Measurements from ENCODE around the gene MYO9A. TPM values are rescaled to one million over a fixed set of nuclear protein-coding genes. Genes with fewer than 3 reads are reported as not detected.

The MYO9A gene
- total and polyA plus RNA-seq, 5 donors from 2014 or later, result 8.3 to 32.3 (median 11.5) TPM

DNA sequence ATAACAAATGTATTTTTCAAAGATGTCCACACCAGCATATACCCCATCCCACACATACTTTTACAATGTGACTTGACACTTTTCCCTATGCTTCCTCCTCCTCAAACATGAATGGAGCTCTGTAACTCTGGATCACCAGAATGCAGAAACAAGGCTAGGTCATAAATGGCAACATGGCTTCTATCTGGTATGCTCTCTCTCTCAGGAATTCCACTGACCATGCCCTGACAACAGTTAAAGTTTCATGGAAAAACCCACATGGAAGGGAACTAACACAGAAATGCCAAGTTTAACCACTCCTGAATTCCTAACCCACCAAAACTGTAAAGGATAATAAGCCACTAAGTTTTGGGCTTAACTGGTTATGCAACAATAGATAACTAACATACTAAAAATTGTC lies 19.9 kb downstream of the MYO9A start:
- ATAC-seq (ENCODE audit: low read depth in 2 of 2) (no peak), DNase-seq (no peak)
- peaks cover 0 to 12% (median 3%) of the 10 kb centered on the region in 4 donors for H3K4me1 Mint-ChIP-seq
- peaks cover 9% of the 10 kb centered on the region for H3K36me3 Mint-ChIP-seq
- H3K36me3 ChIP-seq (ENCODE audit: control insufficient read depth, insufficient read depth, low read length), result no peaks in the 10 kb centered on the region
- no peaks in the 10 kb centered on the region for H3K9me3 ChIP-seq (ENCODE audit: control insufficient read depth in 2 of 2, low read length in 2 of 2)
- H3K4me3 Mint-ChIP-seq, result no peak overlapping the region
- H3K4me1 ChIP-seq (ENCODE audit: control insufficient read depth, insufficient read depth, low read length, poor library complexity, severe bottlenecking), result no peaks in the 10 kb centered on the region
- no peaks in the 10 kb centered on the region for H3K27me3 ChIP-seq (ENCODE audit: control insufficient read depth, insufficient read depth, low read length)
- peak overlapping the region in 1 of 3 donors; percentile 52 for H3K27ac Mint-ChIP-seq
- H3K4me3 ChIP-seq (ENCODE audit: low read depth, low read length), result no peak overlapping the region
- H3K27ac ChIP-seq (ENCODE audit: insufficient read depth, low read length, poor library complexity, severe bottlenecking), result no peak overlapping the region
- H3K9me3 Mint-ChIP-seq, result no peaks in the 10 kb centered on the region
- H3K27me3 Mint-ChIP-seq, result no peaks in the 10 kb centered on the region

DNA sequence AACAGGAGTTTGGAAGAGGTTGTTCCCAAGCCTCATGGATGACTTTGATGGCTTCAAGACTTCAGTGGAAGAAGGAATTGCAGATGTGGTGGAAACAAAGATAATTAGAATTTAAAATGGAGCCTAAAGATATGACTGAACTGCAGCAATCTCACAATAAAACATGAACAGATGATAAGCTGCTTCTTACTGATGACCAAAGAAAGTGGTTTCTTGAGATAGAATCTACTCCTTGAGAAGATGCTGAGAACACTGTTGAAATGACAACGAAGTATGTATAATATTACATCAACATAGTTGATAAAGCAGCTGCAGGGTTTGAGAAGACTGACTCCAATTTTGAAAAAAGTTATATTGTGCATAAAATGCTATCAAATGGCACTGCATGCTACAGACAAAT lies 21.2 kb downstream of the MYO9A start:
- no peaks in the 10 kb centered on the region for H3K4me1 ChIP-seq (ENCODE audit: control insufficient read depth, insufficient read depth, low read length, poor library complexity, severe bottlenecking)
- Mint-ChIP-seq H3K27ac (no peak overlapping the region), H3K4me3 (no peak overlapping the region), H3K9me3 (no peaks in the 10 kb centered on the region), H3K27me3 (no peaks in the 10 kb centered on the region), H3K36me3 (peaks cover 18% of the 10 kb centered on the region), H3K4me1 (peaks cover 3 to 14% (median 7%) of the 10 kb centered on the region in 4 donors)
- no peak overlapping the region for H3K4me3 ChIP-seq (ENCODE audit: low read depth, low read length)
- no peaks in the 10 kb centered on the region for H3K36me3 ChIP-seq (ENCODE audit: control insufficient read depth, insufficient read depth, low read length)
- ATAC-seq (ENCODE audit: low read depth in 2 of 2), result no peak
- H3K27ac ChIP-seq (ENCODE audit: insufficient read depth, low read length, poor library complexity, severe bottlenecking), result no peak overlapping the region
- DNase-seq, result no peak
- H3K9me3 ChIP-seq (ENCODE audit: control insufficient read depth in 2 of 2, low read length in 2 of 2), result no peaks in the 10 kb centered on the region
- H3K27me3 ChIP-seq (ENCODE audit: control insufficient read depth, insufficient read depth, low read length), result no peaks in the 10 kb centered on the region

- no peak overlapping the region for H3K27ac ChIP-seq (ENCODE audit: insufficient read depth, low read length, poor library complexity, severe bottlenecking)
- no peak for DNase-seq
- peaks cover 21% of the 10 kb centered on the region for H3K36me3 Mint-ChIP-seq
- no peak for ATAC-seq (ENCODE audit: low read depth in 2 of 2)
- no peaks in the 10 kb centered on the region for H3K27me3 ChIP-seq (ENCODE audit: control insufficient read depth, insufficient read depth, low read length)
- H3K36me3 ChIP-seq (ENCODE audit: control insufficient read depth, insufficient read depth, low read length), result peaks cover 3% of the 10 kb centered on the region
- no peaks in the 10 kb centered on the region for H3K27me3 Mint-ChIP-seq
- no peak overlapping the region for H3K4me3 Mint-ChIP-seq
- no peak overlapping the region for H3K27ac Mint-ChIP-seq
- peaks cover 3 to 19% (median 11%) of the 10 kb centered on the region in 4 donors for H3K4me1 Mint-ChIP-seq
- no peaks in the 10 kb centered on the region for H3K4me1 ChIP-seq (ENCODE audit: control insufficient read depth, insufficient read depth, low read length, poor library complexity, severe bottlenecking)
- H3K9me3 Mint-ChIP-seq, result peaks cover 0 to 3% (median 0%) of the 10 kb centered on the region in 7 donors
- no peak overlapping the region for H3K4me3 ChIP-seq (ENCODE audit: low read depth, low read length)
- no peaks in the 10 kb centered on the region for H3K9me3 ChIP-seq (ENCODE audit: control insufficient read depth in 2 of 2, low read length in 2 of 2)
Observed at GRCh38 chr15:72092691-72093090, 25.3 kb downstream of the MYO9A start.

- no peak overlapping the region for H3K27ac ChIP-seq (ENCODE audit: insufficient read depth, low read length, poor library complexity, severe bottlenecking)
- DNase-seq, result no peak
- peaks cover 5 to 21% (median 11%) of the 10 kb centered on the region in 4 donors for H3K4me1 Mint-ChIP-seq
- H3K4me3 ChIP-seq (ENCODE audit: low read depth, low read length), result no peak overlapping the region
- peaks cover 22% of the 10 kb centered on the region for H3K36me3 Mint-ChIP-seq
- H3K27me3 Mint-ChIP-seq, result no peaks in the 10 kb centered on the region
- no peak overlapping the region for H3K27ac Mint-ChIP-seq
- H3K9me3 Mint-ChIP-seq, result peaks cover 0 to 3% (median 0%) of the 10 kb centered on the region in 7 donors
- no peaks in the 10 kb centered on the region for H3K4me1 ChIP-seq (ENCODE audit: control insufficient read depth, insufficient read depth, low read length, poor library complexity, severe bottlenecking)
- ATAC-seq (ENCODE audit: low read depth in 2 of 2), result no peak
- no peaks in the 10 kb centered on the region for H3K27me3 ChIP-seq (ENCODE audit: control insufficient read depth, insufficient read depth, low read length)
- no peak overlapping the region for H3K4me3 Mint-ChIP-seq
- no peaks in the 10 kb centered on the region for H3K9me3 ChIP-seq (ENCODE audit: control insufficient read depth in 2 of 2, low read length in 2 of 2)
- peaks cover 3% of the 10 kb centered on the region for H3K36me3 ChIP-seq (ENCODE audit: control insufficient read depth, insufficient read depth, low read length)
Observed at GRCh38 chr15:72092006-72092405, 25.9 kb downstream of the MYO9A start.

- Histone ChIP-seq H3K9me3 (ENCODE audit: control insufficient read depth in 2 of 2, low read length in 2 of 2) (peaks cover 0 to 3% of the 10 kb centered on the region in 2 experiments), H3K4me1 (ENCODE audit: control insufficient read depth, insufficient read depth, low read length, poor library complexity, severe bottlenecking) (no peaks in the 10 kb centered on the region), H3K27ac (ENCODE audit: insufficient read depth, low read length, poor library complexity, severe bottlenecking) (no peak overlapping the region), H3K4me3 (ENCODE audit: low read depth, low read length) (no peak overlapping the region), H3K36me3 (ENCODE audit: control insufficient read depth, insufficient read depth, low read length) (peaks cover 3% of the 10 kb centered on the region), H3K27me3 (ENCODE audit: control insufficient read depth, insufficient read depth, low read length) (no peaks in the 10 kb centered on the region)
- Mint-ChIP-seq H3K36me3 (peaks cover 19% of the 10 kb centered on the region), H3K27ac (no peak overlapping the region), H3K27me3 (no peaks in the 10 kb centered on the region), H3K4me1 (peaks cover 2 to 12% (median 6%) of the 10 kb centered on the region in 4 donors), H3K9me3 (peaks cover 2 to 13% (median 5%) of the 10 kb centered on the region in 7 donors), H3K4me3 (no peak overlapping the region)
- ATAC-seq (ENCODE audit: low read depth in 2 of 2) (no peak), DNase-seq (no peak)
Observed at GRCh38 chr15:72086920-72087648, 30.9 kb downstream of the MYO9A start.

- Histone ChIP-seq H3K4me3 (ENCODE audit: low read depth, low read length) (no peak overlapping the region), H3K27ac (ENCODE audit: insufficient read depth, low read length, poor library complexity, severe bottlenecking) (no peak overlapping the region), H3K4me1 (ENCODE audit: control insufficient read depth, insufficient read depth, low read length, poor library complexity, severe bottlenecking) (no peaks in the 10 kb centered on the region), H3K36me3 (ENCODE audit: control insufficient read depth, insufficient read depth, low read length) (peaks cover 3% of the 10 kb centered on the region), H3K27me3 (ENCODE audit: control insufficient read depth, insufficient read depth, low read length) (no peaks in the 10 kb centered on the region), H3K9me3 (ENCODE audit: control insufficient read depth in 2 of 2, low read length in 2 of 2) (peaks cover 0 to 3% of the 10 kb centered on the region in 2 experiments)
- Mint-ChIP-seq H3K27ac (peak overlapping the region in 1 of 3 donors; percentile 46), H3K9me3 (peaks cover 2 to 15% (median 6%) of the 10 kb centered on the region in 7 donors), H3K36me3 (peaks cover 17% of the 10 kb centered on the region), H3K27me3 (no peaks in the 10 kb centered on the region), H3K4me3 (no peak overlapping the region), H3K4me1 (peaks cover under 1 to 12% (median 6%) of the 10 kb centered on the region in 4 donors)
- DNase-seq (no peak), ATAC-seq (ENCODE audit: low read depth in 2 of 2) (no peak)
Observed at GRCh38 chr15:72086010-72086697, 31.8 kb downstream of the MYO9A start.

DNA sequence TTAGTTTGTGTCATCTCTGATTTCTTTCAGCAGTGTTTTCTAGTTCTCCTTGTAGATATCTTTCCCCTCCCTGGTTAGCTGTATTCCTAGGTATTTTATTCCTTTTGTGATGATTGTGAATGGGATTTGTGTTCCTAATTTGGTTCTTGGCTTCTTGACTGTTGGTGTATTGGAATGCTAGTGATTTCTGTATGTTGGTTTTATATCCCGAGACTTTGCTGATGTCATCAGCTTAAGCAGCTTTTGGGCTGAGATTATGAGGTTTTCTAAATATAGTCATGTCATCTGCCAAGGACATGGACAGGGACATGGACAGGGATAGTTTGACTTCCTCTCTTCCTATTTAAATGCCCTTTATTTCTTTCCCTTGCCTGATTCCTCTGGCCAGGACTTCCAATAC lies 35.8 kb downstream of the MYO9A start:
- ATAC-seq (ENCODE audit: low read depth in 2 of 2), result no peak
- no peak for DNase-seq
- Histone ChIP-seq H3K36me3 (ENCODE audit: control insufficient read depth, insufficient read depth, low read length) (no peaks in the 10 kb centered on the region), H3K4me1 (ENCODE audit: control insufficient read depth, insufficient read depth, low read length, poor library complexity, severe bottlenecking) (no peaks in the 10 kb centered on the region), H3K27me3 (ENCODE audit: control insufficient read depth, insufficient read depth, low read length) (no peaks in the 10 kb centered on the region), H3K27ac (ENCODE audit: insufficient read depth, low read length, poor library complexity, severe bottlenecking) (no peak overlapping the region), H3K4me3 (ENCODE audit: low read depth, low read length) (no peak overlapping the region), H3K9me3 (ENCODE audit: control insufficient read depth in 2 of 2, low read length in 2 of 2) (peaks cover 0 to 3% of the 10 kb centered on the region in 2 experiments)
- Mint-ChIP-seq H3K27me3 (no peaks in the 10 kb centered on the region), H3K4me1 (peaks cover 5 to 24% (median 15%) of the 10 kb centered on the region in 4 donors), H3K27ac (no peak overlapping the region), H3K36me3 (peaks cover 11% of the 10 kb centered on the region), H3K9me3 (peaks cover 0 to 15% (median 4%) of the 10 kb centered on the region in 7 donors), H3K4me3 (no peak overlapping the region)
